Right kidney (tissue), 1 donor: Measurements from ENCODE around the gene DAPK2.

Source experiments
- DNase-seq: peaks from one replicate; pipeline ENCODE4 v3.0.0-alpha.2; 2016

The DAPK2 gene

GRCh38 chr15:63893866-63894661, 152.2 kb downstream of the DAPK2 start:
- DNase-seq: no peak

- no peak for DNase-seq
Measured at GRCh38 chr15:63892794-63893441, 153.4 kb downstream of the DAPK2 start.

GRCh38 chr15:63891768-63892133, 154.5 kb downstream of the DAPK2 start:
- DNase-seq: peak; percentile 30

GRCh38 chr15:63891079-63891767, 155.1 kb downstream of the DAPK2 start:
- peak; percentile 44 for DNase-seq

- DNase-seq: no peak
Measured at GRCh38 chr15:63890617-63891016, 155.7 kb downstream of the DAPK2 start.

GRCh38 chr15:63889831-63890230, 156.5 kb downstream of the DAPK2 start:
- no peak for DNase-seq

- DNase-seq: no peak
Measured at GRCh38 chr15:63888823-63889222, 157.5 kb downstream of the DAPK2 start.

GRCh38 chr15:63888146-63888545, 158.1 kb downstream of the DAPK2 start:
- no peak for DNase-seq

GRCh38 chr15:63887630-63888029, 158.7 kb downstream of the DAPK2 start:
- DNase-seq: no peak

GRCh38 chr15:63884953-63885352, 161.3 kb downstream of the DAPK2 start:
- DNase-seq: no peak

GRCh38 chr15:63881431-63881830, 164.9 kb downstream of the DAPK2 start:
- no peak for DNase-seq

GRCh38 chr15:63880744-63881143, 165.5 kb downstream of the DAPK2 start:
- no peak for DNase-seq

- DNase-seq: no peak
Measured at GRCh38 chr15:63879995-63880394, 166.3 kb downstream of the DAPK2 start.

- DNase-seq: no peak
Measured at GRCh38 chr15:63879211-63879610, 167.1 kb downstream of the DAPK2 start.

GRCh38 chr15:63877713-63878271, 168.5 kb downstream of the DAPK2 start:
- DNase-seq: no peak

- no peak for DNase-seq
Measured at GRCh38 chr15:63876085-63876662, 170.1 kb downstream of the DAPK2 start.

- DNase-seq: no peak
Measured at GRCh38 chr15:63874616-63875015, 171.7 kb downstream of the DAPK2 start.

GRCh38 chr15:63872759-63873510, 173.3 kb downstream of the DAPK2 start:
- DNase-seq: no peak

- DNase-seq: peak; percentile 37
Measured at GRCh38 chr15:63870487-63871209, 175.6 kb downstream of the DAPK2 start.

GRCh38 chr15:63870043-63870394, 176.3 kb downstream of the DAPK2 start:
- no peak for DNase-seq

- DNase-seq: no peak
Measured at GRCh38 chr15:63869371-63870042, 176.8 kb downstream of the DAPK2 start.
